Activated CD4-positive, alpha-beta memory T cell treated with anti-CD3 and anti-CD28 coated beads for 36 hours (primary cell): ENCODE results near the gene GALNT12. TPM values are rescaled to one million over a fixed set of nuclear protein-coding genes. Genes with fewer than 3 reads are reported as not detected.

ENCODE experiments used
- CTCF ChIA-PET: fragments of 350-600 bp; sonication (Branson Sonifier 250); formaldehyde crosslinking; loops from one replicate; lab custom pipeline; 2021; ENCODE audit warnings: antibody characterized with exemption, inconsistent platforms; lab: Charles Lee
- POLR2A ChIA-PET: fragments of 350-600 bp; sonication (Branson Sonifier 250); formaldehyde crosslinking; loops from one replicate; lab custom pipeline; 2021; ENCODE audit warnings: antibody characterized with exemption; lab: Charles Lee
- DNase-seq: peaks from one replicate; pipeline ENCODE4 v3.0.0-alpha.2; 2020
- H3K27ac Mint-ChIP-seq: one replicate; pipeline ENCODE4 v1.8.0; 2021; ENCODE audit warnings: mixed read lengths
- H3K27me3 Mint-ChIP-seq: one replicate; pipeline ENCODE4 v1.8.0; 2021; ENCODE audit warnings: mixed read lengths
- H3K36me3 Mint-ChIP-seq: one replicate; pipeline ENCODE4 v1.8.0; 2021; ENCODE audit warnings: mixed read lengths
- H3K4me1 Mint-ChIP-seq: one replicate; pipeline ENCODE4 v1.8.0; 2021; ENCODE audit warnings: low read depth, mixed read lengths
- H3K4me3 Mint-ChIP-seq: one replicate; pipeline ENCODE4 v1.8.0; 2021; ENCODE audit warnings: mild to moderate bottlenecking, mixed read lengths
- H3K9me3 Mint-ChIP-seq: one replicate; pipeline ENCODE4 v1.8.0; 2021; ENCODE audit warnings: mixed read lengths
- intact Hi-C: fragments of 100-400 bp; cut with micrococcal nuclease; formaldehyde crosslinking; loops from one replicate; pipeline ENCODE4 v1.15.1; 2023
- total RNA-seq, 2 experiments: library from RNA; stranded (reverse); gene quantifications; one replicate each; pipeline ENCODE4 v1.2.3, GENCODE V29; 2021

GALNT12 gene
- total RNA-seq, 2 experiments from 2014 or later, result 6.3 to 7.9 TPM

DNA sequence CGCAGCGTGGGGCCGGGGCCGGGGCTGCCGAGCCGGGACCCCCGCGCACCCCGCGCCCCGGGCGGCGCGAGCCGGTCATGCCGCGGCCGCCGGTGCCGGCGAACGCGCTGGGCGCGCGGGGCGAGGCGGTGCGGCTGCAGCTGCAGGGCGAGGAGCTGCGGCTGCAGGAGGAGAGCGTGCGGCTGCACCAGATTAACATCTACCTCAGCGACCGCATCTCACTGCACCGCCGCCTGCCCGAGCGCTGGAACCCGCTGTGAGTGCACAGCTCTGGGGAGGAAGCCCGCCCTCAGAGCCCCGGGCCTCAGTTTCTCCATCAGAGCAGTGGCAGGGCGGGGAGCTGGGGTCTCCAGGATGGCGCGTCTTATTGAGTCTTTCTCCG, 335 bp downstream of the GALNT12 start:
- POLR2A ChIA-PET, result interaction anchor here (0.7 to 1.7 kb wide), 2 partner anchors 11 to 16 kb away, joined by 3 to 8 read pairs; partner anchors contain the start of gene ANKS6
- peak; percentile 56 for DNase-seq
- Mint-ChIP-seq H3K36me3 (peaks cover 2% of the 10 kb centered on the region), H3K4me1 (peaks cover 35% of the 10 kb centered on the region), H3K9me3 (no peaks in the 10 kb centered on the region), H3K27me3 (peaks cover 3% of the 10 kb centered on the region), H3K4me3 (peak overlapping the region; percentile 74), H3K27ac (no peak overlapping the region)
- CTCF ChIA-PET, result interaction anchor here (2.0 to 3.5 kb wide), 3 partner anchors 11 to 41 kb away, joined by 8 to 17 read pairs (median 12); partner anchors contain the start of gene ANKS6
- intact Hi-C loops, result loop anchor here (2.0 to 10.0 kb wide), 3 partner anchors 167 to 297 kb away; partner anchors contain the start of gene TGFBR1

DNA sequence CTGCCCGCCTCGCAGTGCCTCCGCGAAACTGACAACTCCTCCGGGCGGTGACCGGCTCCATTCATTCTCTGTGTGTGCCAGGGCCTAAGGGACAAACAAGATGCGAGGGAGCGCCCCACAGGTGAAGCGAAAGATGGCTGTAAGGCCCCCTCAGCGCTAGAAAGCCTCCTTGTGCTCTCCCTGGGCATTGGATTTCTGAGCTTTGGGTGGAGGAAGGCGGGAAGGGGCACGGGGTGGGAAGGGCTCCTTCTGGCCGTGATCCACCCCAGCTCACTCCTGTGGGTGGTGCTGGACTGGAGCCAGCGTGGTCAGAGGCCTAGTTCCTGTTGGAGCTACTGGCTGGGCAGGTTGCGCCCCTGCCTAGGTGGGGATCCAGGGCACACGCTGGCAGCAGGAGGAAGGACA, 943 bp downstream of the GALNT12 start:
- Mint-ChIP-seq H3K4me1 (peaks cover 35% of the 10 kb centered on the region), H3K27me3 (peaks cover under 1% of the 10 kb centered on the region), H3K9me3 (no peaks in the 10 kb centered on the region), H3K4me3 (peak overlapping the region; percentile 74), H3K36me3 (peaks cover 2% of the 10 kb centered on the region), H3K27ac (no peak overlapping the region)
- CTCF ChIA-PET, result interaction anchor here (2.0 to 3.5 kb wide), 3 partner anchors 12 to 40 kb away, joined by 8 to 17 read pairs (median 12); partner anchors contain the start of gene ANKS6
- intact Hi-C loops, result loop anchor here (5.0 to 10.0 kb wide), 2 partner anchors 189 to 296 kb away; partner anchors contain the start of gene TGFBR1
- POLR2A ChIA-PET, result interaction anchor here (0.7 to 1.7 kb wide), 2 partner anchors 11 to 15 kb away, joined by 3 to 8 read pairs; partner anchors contain the start of gene ANKS6
- DNase-seq, result peak; percentile 21

DNA sequence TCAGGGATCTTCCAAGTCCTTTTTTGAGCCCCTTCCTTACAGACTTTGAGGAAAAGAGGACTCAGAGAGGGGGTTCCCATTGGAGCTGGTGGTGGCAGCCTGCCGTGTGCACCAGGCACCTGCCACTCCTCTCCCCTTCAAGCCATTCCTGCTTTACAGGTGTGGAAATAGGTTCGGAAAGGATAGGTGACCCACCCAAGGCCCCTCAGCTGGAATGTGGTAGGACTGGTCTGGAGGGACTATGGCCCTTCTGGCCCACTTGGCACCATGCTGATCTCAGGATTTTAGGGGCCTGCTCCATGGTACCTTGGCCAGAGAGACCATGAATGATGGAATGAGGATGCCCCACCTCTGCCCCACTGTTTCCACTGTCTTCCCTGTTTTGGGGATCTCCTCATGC, 1.4 kb downstream of the GALNT12 start:
- ChIA-PET CTCF (interaction anchor here (2.0 to 3.5 kb wide), 3 partner anchors 12 to 40 kb away, joined by 8 to 17 read pairs (median 12); partner anchors contain the start of gene ANKS6), POLR2A (interaction anchor here (1.7 kb wide), 1 partner anchor 12 kb away, joined by 8 read pairs; the partner anchor contains the start of gene ANKS6)
- H3K27me3 Mint-ChIP-seq, result no peaks in the 10 kb centered on the region
- no peak for DNase-seq
- intact Hi-C loops, result loop anchor here (5.0 to 10.0 kb wide), 2 partner anchors 188 to 296 kb away; partner anchors contain the start of gene TGFBR1
- peaks cover 3% of the 10 kb centered on the region for H3K36me3 Mint-ChIP-seq
- H3K4me1 Mint-ChIP-seq, result peaks cover 35% of the 10 kb centered on the region
- no peaks in the 10 kb centered on the region for H3K9me3 Mint-ChIP-seq
- peak overlapping the region; percentile 74 for H3K4me3 Mint-ChIP-seq
- no peak overlapping the region for H3K27ac Mint-ChIP-seq

DNA sequence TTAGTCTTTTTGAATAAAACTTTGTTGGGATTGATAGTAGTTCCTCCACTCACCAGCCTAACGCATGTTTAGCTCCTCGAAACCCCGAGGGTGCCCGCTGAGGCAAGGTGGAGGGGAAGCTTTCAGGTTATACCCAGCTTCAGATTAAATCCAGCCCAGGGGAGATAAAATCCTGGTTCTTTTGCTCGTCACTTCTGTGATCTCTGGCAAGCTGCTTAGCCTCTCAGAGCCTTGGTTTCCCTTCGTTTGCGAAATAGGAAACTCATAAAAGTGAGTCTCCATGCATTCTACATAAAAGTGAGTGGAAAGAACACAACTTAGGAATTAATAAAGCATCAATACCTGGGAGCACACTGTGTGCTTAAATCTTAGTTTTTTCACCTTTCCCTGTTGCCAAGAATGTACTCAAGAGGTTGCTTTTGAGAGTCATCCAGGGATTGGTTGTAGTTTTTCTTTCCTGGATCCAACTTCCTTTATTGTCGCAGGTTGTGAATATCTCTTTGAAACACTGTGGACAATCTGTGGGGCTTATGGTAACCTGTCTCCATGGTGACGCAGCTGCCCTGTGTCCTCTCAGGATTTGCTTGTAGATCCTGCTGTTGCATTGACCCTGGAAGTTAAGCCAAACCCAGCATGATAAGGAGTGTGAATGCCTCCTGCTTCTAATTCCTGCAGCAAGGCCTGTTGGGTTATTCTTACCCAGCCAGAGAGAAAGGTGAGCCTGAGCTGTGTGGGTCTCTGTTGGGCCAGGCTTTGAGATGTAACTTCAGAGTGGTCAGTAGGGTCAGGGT, 2.0 kb downstream of the GALNT12 start:
- CTCF ChIA-PET, result interaction anchor here (2.8 to 3.5 kb wide), 2 partner anchors 17 to 39 kb away, joined by 12 to 17 read pairs; no protein-coding TSS in a partner anchor
- H3K27ac Mint-ChIP-seq, result no peak overlapping the region
- POLR2A ChIA-PET, result interaction anchor here (1.7 kb wide), 1 partner anchor 12 kb away, joined by 8 read pairs; the partner anchor contains the start of gene ANKS6
- H3K36me3 Mint-ChIP-seq, result peaks cover 5% of the 10 kb centered on the region
- H3K27me3 Mint-ChIP-seq, result no peaks in the 10 kb centered on the region
- no peaks in the 10 kb centered on the region for H3K9me3 Mint-ChIP-seq
- intact Hi-C loops, result loop anchor here (5.0 to 10.0 kb wide), 2 partner anchors 188 to 295 kb away; partner anchors contain the start of gene TGFBR1
- peak overlapping the region; percentile 74 for H3K4me3 Mint-ChIP-seq
- DNase-seq, result no peak
- peaks cover 35% of the 10 kb centered on the region for H3K4me1 Mint-ChIP-seq

DNA sequence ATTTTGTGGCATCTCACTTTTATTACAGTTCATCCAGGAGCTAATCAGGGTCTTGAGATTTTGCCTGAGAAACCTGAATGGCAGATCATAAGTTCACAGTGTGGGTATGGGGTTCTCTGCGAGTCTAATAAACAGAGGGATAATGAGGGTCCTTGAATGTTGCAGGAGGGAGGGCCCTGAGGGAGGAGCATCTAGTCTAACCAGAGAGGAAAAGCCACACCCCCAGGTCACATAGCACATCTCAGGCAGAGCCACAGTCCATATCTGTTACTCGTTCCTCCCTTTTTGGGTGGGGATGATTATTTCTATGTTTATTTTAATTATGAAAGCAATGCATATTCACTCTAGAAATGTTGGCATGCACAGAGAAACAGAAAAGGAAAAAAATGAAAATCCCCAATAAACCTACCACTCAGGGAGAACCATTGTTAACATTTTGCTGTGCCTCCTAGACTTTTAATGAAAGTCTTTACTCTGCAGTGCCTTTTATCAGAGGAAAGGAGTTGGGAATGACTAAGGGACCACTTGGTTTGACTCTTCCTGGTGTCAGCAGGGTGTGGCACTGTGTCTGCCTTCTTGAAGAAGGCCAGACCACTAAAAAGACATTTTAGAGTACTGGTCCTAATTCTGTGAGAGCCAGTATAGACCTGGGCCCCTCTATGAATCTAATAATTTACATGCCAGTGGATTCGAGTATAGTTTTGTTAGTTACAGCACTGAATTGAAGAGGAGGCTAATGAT, 2.8 kb downstream of the GALNT12 start:
- H3K4me3 Mint-ChIP-seq, result no peak overlapping the region
- H3K27ac Mint-ChIP-seq, result no peak overlapping the region
- no peaks in the 10 kb centered on the region for H3K27me3 Mint-ChIP-seq
- no peaks in the 10 kb centered on the region for H3K9me3 Mint-ChIP-seq
- peaks cover 35% of the 10 kb centered on the region for H3K4me1 Mint-ChIP-seq
- ChIA-PET POLR2A (no interaction called here), CTCF (interaction anchor here (2.8 kb wide), 1 partner anchor 18 kb away, joined by 12 read pairs; no protein-coding TSS in a partner anchor)
- H3K36me3 Mint-ChIP-seq, result peaks cover 5% of the 10 kb centered on the region
- DNase-seq, result no peak
- intact Hi-C loops, result no loop called here

DNA sequence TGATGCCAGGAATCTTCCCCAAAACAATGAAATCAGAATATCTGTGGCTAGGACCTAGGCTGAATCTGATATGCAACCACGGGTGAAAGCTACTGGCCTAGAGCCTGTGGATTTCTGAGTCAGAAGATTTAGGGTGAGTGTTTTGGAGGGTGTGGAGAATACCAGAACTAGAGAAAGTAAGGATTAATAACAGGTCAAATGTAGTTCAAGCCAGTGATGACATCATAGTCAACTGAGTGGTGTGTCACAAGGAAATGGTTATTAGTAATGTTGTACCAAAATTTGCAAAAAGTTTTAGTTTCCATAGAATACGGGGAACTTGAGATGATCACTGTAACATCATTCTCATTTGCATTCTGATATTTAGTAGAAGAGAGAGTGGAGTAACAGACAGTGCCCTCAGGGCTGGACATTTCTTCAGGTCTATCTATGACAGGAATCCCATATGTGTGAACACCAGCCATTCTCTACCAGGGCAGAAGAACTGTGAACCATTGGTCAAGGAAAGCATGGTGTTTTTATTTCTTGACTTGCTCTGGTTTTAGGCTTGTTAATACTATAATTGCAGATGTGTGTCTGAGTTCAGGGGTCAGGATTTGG, 3.7 kb downstream of the GALNT12 start:
- Mint-ChIP-seq H3K4me1 (peaks cover 35% of the 10 kb centered on the region), H3K4me3 (no peak overlapping the region), H3K9me3 (no peaks in the 10 kb centered on the region), H3K27me3 (no peaks in the 10 kb centered on the region), H3K36me3 (peaks cover 5% of the 10 kb centered on the region), H3K27ac (no peak overlapping the region)
- intact Hi-C loops, result no loop called here
- peak; percentile 22 for DNase-seq
- CTCF ChIA-PET, result no interaction called here
- POLR2A ChIA-PET, result no interaction called here

DNA sequence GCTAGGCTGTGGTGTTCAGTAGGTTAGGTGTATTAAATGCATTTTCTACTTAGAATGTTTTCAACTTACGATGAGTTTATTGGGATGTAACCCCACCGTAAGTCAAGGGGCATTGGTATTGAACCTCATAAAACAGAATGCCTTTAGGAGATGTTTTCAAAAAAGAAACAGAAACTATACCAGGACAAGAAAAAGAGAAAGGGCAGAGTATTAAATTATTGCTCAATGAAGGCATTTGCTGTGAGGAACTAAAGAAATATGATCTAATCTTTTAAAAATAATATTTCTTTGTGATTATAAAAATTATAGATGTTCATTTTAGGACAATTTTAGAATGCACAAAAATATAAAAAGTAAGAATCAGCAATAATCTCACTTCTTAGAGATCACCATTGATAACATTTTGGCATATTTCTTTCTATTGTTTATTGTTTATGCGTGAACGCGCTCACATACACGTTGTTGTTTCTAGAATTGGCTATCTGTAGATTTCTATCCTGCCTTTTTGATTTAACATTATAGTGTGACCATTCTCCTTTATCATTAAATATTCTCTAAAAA, 8.0 kb downstream of the GALNT12 start:
- peaks cover 9% of the 10 kb centered on the region for H3K4me1 Mint-ChIP-seq
- peaks cover 2% of the 10 kb centered on the region for H3K9me3 Mint-ChIP-seq
- intact Hi-C loops, result no loop called here
- DNase-seq, result no peak
- no peak overlapping the region for H3K27ac Mint-ChIP-seq
- CTCF ChIA-PET, result no interaction called here
- POLR2A ChIA-PET, result no interaction called here
- no peaks in the 10 kb centered on the region for H3K27me3 Mint-ChIP-seq
- H3K36me3 Mint-ChIP-seq, result peaks cover 12% of the 10 kb centered on the region
- no peak overlapping the region for H3K4me3 Mint-ChIP-seq

DNA sequence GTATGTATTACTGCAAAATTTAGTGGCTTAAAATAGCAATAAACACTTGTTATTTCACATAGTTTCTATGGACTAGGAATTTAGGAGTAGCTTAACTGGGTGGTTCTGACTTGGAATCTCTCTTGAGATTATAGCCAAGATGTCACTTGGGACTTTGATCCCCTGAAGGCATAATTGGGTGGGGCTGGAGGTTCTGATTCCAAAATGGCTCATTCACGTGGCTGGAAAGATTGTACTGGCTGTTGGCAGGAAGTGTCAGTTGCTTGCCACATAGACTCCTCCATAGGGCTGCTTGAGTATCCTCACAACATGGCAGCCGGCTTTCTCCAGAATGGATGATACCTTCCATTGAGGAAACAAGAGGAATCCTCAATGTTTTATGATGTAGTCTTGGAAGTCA, 11.3 kb downstream of the GALNT12 start:
- intact Hi-C loops, result no loop called here
- H3K4me1 Mint-ChIP-seq, result no peaks in the 10 kb centered on the region
- peaks cover 2% of the 10 kb centered on the region for H3K9me3 Mint-ChIP-seq
- DNase-seq, result no peak
- ChIA-PET CTCF (no interaction called here), POLR2A (no interaction called here)
- peaks cover 11% of the 10 kb centered on the region for H3K36me3 Mint-ChIP-seq
- no peaks in the 10 kb centered on the region for H3K27me3 Mint-ChIP-seq
- H3K27ac Mint-ChIP-seq, result no peak overlapping the region
- H3K4me3 Mint-ChIP-seq, result no peak overlapping the region

DNA sequence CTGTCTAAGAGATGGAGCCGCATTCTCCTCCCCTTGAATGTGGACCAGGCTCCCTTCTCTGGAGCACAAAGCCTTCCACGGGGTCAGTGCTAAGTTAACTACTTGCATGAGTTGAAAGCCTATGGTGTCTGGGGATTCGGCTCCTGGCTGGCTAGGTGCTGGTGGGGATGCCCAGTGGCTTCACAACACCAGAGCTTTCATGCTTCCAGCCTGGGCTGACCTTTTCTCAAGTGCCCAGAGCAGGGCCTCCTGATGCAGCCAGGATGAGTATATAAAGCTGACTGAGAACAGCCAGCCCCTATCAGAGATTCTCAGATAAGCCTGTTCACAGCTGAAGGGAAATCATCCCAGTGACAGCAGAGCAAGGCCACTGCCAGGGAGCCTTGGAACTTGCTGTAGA, 11.8 kb downstream of the GALNT12 start:
- Mint-ChIP-seq H3K36me3 (peaks cover 8% of the 10 kb centered on the region), H3K9me3 (peaks cover 2% of the 10 kb centered on the region), H3K27me3 (no peaks in the 10 kb centered on the region), H3K4me3 (no peak overlapping the region), H3K27ac (no peak overlapping the region), H3K4me1 (no peaks in the 10 kb centered on the region)
- DNase-seq, result no peak
- intact Hi-C loops, result no loop called here
- POLR2A ChIA-PET, result no interaction called here
- CTCF ChIA-PET, result no interaction called here

DNA sequence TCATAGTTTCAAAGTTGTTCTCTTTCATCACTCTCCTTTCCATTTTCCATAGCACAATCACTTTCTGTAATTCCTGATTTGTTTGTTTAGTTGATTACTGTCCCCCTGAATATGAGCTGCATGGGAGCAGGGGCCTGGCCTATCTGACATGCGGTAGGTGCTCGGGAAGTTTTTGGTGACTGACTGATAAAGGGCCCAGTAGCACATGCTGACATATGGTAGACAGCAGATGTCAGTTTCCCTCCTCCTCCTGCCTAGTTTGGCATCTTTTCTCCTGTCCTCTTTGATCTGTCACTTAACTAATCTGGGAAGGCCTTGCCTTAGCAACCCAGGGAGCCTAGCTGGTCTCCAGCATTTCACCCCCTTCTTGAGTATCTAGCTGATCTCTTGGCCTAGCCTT, 14.4 kb downstream of the GALNT12 start:
- no peak for DNase-seq
- intact Hi-C loops, result no loop called here
- Mint-ChIP-seq H3K36me3 (peaks cover 8% of the 10 kb centered on the region), H3K4me1 (no peaks in the 10 kb centered on the region), H3K27me3 (no peaks in the 10 kb centered on the region), H3K27ac (no peak overlapping the region), H3K9me3 (peaks cover 2% of the 10 kb centered on the region), H3K4me3 (no peak overlapping the region)
- CTCF ChIA-PET, result no interaction called here
- POLR2A ChIA-PET, result no interaction called here

DNA sequence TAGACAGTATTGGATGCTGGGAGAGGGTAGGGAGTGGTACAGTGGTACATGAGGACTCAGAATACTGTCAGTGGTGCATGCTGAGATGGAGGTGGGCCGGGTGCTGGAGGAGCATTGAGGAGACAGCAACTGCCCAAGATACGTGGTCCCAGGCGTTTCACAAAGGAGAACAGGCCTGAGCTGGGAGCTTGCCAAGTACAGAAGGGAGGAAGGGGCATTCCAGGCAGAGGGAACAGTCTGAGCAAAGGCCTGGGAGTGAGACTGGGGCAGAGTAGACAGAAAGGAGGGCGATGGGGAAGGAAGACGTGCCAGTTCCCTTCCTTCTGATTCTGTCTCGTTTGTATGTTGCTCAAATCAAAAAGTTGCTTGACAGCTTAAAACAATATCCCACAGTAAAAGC, 15.2 kb downstream of the GALNT12 start:
- Mint-ChIP-seq H3K27ac (no peak overlapping the region), H3K4me1 (no peaks in the 10 kb centered on the region), H3K27me3 (no peaks in the 10 kb centered on the region), H3K36me3 (peaks cover 8% of the 10 kb centered on the region), H3K9me3 (peaks cover 2% of the 10 kb centered on the region), H3K4me3 (no peak overlapping the region)
- CTCF ChIA-PET, result no interaction called here
- POLR2A ChIA-PET, result interaction anchor here (1.6 kb wide), 1 partner anchor 15 kb away, joined by 3 read pairs; no protein-coding TSS in a partner anchor
- intact Hi-C loops, result no loop called here
- no peak for DNase-seq
